Left cardiac atrium (tissue), 4 donors: ENCODE data around the gene HADHB. TPM values are rescaled to one million over a fixed set of nuclear protein-coding genes. Genes with fewer than 3 reads are reported as not detected.
"Not testable (repeated sequence)": the region's sequence is repeated elsewhere in the genome, so short reads cannot be mapped to it uniquely, and the experiment has no call there.

Source experiments
- ATAC-seq, 2 donors: fragments of 200-7000 bp; cut with Tn5 transposase; one replicate each; pipeline ENCODE4 v1.9.1; 2020; ENCODE audit warnings: mild to moderate bottlenecking in 2 of 2, moderate library complexity in 2 of 2
- DNase-seq: peaks from one replicate; pipeline ENCODE4 v3.0.0-alpha.2; 2020
- intact Hi-C, 2 donors: fragments of 100-400 bp; cut with DNase I; formaldehyde crosslinking; loops; one replicate each; pipeline versions ENCODE4 v1.14.1 to v1.15.1; 2022 to 2023
- total RNA-seq, 2 donors: library from RNA; stranded (reverse); fragmentation: NEBNext Ultra II Directional; extraction: Animal tissue kit (Norgen Biotek cat#: 25700); gene quantifications; one replicate each; pipeline ENCODE4 v1.2.1, GENCODE V29; 2021
- donor health status: DM: no; HTN: yes; CAD: no.
- donor health status: DM: no; HTN: yes; CAD: no; lungs with severe emphysema.
- donor health status: DM: yes; HTN: yes; CAD: no.
- donor health status: Dilated cardiomyopathy.

Gene HADHB
- total RNA-seq, 2 donors from 2014 or later = 711 to 792 TPM

DNA sequence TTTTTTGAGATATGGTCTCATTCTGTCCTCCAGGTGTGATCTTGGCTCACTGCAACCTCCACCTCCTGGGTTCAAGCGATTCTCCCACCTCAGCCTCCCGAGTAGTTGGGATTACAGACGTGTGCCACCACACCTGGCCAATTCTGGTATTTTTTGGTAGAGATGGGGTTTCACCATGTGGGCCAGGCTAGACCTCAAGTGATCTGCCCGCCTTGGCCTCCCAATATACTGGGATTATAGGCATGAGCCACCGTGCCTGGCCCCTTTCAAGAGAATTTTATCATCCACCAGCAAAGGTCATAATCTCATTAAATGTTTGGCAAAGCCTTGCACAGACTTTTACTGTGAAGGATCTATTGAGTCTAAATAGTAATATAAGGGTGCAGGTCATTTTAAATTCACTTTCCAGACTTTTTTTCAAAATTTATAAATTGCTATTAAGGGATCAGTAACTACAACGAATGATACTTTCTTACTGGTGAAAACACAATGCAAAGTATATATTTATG, 2.8 kb upstream of the HADHB start:
- ATAC-seq = no peak
- DNase-seq = no peak
- intact Hi-C loops = no loop called here

DNA sequence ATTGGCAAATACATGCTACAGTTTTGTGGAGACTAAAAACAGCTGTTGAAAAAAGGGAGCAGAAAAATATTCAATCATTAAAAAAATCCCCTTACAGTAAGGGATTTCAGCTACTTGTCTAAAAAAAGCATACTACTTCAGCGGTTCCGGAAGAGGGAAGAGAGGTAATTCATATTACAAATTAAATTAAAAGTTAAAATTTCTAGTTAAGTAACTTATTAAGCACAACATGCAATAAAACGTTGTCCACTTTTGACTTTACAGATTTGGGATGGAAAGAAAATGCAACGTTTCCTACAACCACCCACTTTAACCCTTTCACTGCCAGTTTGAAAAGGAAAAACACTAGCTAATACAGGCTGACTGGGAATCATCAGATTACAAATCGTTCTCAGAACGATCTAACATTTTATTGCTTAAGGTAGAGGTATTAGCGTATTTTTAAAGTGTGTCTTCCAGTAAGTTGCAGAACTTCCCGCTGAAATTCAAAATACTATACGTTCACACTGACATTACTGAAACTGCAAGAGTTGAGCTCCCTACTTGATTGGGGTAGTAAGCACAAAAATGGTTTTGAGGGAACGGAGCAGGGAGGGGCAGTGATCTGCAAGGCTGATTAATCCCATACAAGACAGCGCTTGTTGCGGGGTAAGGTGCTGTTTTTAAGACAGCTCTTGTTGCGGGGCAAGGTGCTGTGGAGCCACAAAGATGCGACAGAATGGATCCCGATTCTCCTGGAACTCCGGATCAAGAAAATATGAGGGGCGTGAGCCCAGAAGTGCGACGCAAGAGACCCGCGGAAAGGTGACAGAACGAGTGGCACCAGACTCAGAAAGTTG, 1.1 kb upstream of the HADHB start:
- ATAC-seq = peak in 1 of 2 donors; percentile 3
- DNase-seq = no peak
- intact Hi-C loops = no loop called here

DNA sequence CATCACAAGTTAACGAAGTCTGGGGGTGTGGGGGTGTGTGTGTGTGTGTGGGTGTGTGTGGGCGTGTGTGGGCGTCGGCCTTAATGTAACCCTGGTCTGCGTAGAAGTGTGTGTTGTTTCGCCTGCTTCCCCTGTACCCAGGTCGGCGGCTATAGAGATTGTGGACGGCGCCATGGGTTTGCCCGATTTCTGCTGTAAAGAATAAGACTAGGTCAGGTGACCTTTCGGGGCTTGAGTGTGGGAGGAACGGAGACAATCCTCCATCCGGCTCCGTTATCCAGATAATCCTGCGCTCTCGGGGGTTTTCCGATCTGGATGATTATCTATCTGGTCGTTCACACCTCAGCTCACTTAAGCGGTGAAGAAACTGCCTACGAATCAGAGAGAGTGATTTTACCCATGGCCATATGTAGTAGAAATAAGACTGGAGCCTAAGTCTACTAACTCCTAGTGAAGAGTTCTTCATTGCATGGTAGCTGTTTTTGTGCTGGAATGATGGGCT, 543 bp downstream of the HADHB start:
- intact Hi-C loops = no loop called here
- ATAC-seq (peak; percentile 13 to 43), DNase-seq (peak; percentile 34)

GRCh38 chr2:26245810-26246209, 1.1 kb downstream of the HADHB start:
- no peak for DNase-seq
- no peak for ATAC-seq
- intact Hi-C loops = no loop called here

DNA sequence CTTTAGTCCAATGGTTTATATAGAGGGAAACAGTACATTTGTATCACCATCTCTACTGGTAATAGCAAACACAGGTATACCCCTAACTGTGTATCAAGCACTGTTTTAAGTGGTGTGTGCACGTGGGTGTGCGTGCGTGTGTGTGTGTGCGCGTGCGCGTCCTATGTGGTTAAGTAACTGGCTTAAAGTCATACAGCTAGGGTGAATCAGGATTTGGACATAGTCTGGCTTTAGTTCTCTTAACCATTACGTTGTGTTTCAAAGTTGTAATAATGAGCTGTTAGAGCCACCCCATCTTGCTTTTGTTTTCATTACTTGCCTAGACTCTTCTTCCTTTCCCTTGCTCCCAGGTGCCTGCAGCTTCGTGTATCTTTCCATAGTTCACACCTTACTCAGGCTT, 2.1 kb downstream of the HADHB start:
- ATAC-seq (no peak), DNase-seq (peak; percentile 32)
- intact Hi-C loops = no loop called here

GRCh38 chr2:26249625-26250024, 4.9 kb downstream of the HADHB start:
- DNase-seq (no peak), ATAC-seq (no peak)
- intact Hi-C loops = no loop called here

DNA sequence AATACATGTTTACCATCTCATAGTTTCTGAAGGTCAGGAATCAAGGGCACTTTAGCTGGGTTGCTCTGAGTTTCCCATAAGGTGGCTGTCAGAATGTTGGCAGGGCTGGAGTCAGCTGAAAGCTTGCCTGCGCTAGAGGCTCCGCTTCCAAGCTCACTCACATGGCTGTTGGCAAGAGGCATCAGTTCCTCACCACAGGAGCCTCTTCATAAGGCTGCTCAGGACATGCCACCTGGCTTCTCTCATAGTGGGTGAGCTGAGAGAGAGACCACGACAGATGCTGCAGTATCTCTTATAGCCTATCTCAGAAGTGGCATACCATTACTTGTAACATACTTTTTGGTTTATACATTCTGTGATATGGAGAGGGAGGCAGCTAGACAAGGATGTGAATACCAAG, 7.2 kb downstream of the HADHB start:
- peak; percentile 66 for DNase-seq
- peak; percentile 87 to 92 for ATAC-seq
- intact Hi-C loops = no loop called here

GRCh38 chr2:26255759-26256384, 11.1 kb downstream of the HADHB start:
- intact Hi-C loops = no loop called here
- ATAC-seq (peak; percentile 59 to 60), DNase-seq (no peak)

DNA sequence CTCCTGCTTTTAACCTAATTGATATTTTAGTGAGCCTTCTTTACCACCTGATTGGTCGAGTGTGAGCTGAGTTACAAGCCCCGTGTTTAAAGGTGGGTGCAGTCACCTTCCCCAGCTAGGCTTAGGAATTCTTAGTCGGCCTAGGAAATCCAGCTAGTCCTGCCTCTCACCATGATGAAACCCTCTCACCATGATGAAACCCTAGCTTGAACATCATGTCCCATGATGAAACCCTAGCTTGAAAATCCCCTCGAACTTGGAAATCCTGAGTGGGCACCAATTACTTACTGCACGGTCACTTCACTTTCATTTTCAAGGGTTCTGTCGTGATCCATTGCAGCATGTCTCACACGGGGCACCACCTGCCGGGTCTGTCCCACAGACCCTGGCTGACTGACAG, 14.1 kb downstream of the HADHB start:
- DNase-seq, ATAC-seq, intact Hi-C loops: not testable (repeated sequence)

GRCh38 chr2:26268213-26268612, 23.5 kb downstream of the HADHB start:
- ATAC-seq (peak; percentile 67 to 82), DNase-seq (no peak)
- intact Hi-C loops = no loop called here

- intact Hi-C loops, DNase-seq: not testable (repeated sequence)
- ATAC-seq = peak in 1 of 2 donors; percentile 33
Measured at GRCh38 chr2:26268670-26269385, 24.1 kb downstream of the HADHB start.

- no peak for DNase-seq
- intact Hi-C loops = no loop called here
- ATAC-seq = no peak
Measured at GRCh38 chr2:26269571-26270158, 24.9 kb downstream of the HADHB start.

- DNase-seq (no peak), ATAC-seq (no peak)
- intact Hi-C loops = no loop called here
Measured at GRCh38 chr2:26270373-26270772, 25.6 kb downstream of the HADHB start.

DNA sequence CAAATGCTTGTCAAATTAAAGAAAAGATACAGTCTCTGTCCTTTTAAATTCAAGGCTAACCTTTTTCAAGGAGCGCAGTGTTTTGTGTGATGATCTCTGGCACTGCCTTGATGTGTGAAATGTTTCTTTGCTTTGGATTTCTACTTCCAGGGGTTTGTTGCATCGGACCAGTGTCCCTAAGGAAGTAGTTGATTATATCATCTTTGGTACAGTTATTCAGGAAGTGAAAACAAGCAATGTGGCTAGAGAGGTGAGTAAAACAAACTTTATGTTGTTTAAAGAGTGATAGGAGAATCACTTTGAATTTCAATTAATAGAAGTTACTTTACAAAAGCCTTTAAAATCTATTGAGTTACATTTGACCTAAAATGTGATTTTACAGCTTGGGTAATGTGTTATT, 28.8 kb downstream of the HADHB start:
- intact Hi-C loops = no loop called here
- DNase-seq (no peak), ATAC-seq (peak in 1 of 2 donors; percentile 33)

DNA sequence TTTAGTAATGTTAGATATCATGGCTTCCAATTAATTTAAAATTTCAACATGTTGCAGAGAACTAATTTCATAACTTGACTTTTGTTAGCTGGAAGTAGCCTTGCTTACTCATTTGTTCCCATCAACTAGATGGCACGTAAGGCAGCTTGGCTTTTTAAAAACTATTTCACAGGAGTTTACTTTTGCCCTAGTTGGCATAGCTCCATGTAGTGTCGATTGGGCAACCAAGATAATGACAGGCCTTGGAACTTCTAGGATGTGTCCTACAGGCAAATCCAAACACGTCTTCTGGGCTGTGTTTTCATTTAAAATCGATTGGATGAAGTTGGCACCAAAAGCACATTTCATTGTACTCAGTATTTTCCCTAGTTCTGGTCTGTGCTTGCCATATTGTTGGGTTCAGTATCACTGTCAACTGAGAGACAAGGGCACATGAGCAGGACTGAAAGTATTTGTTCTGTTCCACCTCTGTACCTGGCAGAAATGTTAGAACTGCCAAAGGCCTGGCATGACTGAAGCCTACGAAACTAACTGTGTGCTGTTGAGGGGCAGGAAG, 29.4 kb downstream of the HADHB start:
- DNase-seq (peak; percentile 50), ATAC-seq (peak; percentile 90 to 93)
- intact Hi-C loops = no loop called here

DNA sequence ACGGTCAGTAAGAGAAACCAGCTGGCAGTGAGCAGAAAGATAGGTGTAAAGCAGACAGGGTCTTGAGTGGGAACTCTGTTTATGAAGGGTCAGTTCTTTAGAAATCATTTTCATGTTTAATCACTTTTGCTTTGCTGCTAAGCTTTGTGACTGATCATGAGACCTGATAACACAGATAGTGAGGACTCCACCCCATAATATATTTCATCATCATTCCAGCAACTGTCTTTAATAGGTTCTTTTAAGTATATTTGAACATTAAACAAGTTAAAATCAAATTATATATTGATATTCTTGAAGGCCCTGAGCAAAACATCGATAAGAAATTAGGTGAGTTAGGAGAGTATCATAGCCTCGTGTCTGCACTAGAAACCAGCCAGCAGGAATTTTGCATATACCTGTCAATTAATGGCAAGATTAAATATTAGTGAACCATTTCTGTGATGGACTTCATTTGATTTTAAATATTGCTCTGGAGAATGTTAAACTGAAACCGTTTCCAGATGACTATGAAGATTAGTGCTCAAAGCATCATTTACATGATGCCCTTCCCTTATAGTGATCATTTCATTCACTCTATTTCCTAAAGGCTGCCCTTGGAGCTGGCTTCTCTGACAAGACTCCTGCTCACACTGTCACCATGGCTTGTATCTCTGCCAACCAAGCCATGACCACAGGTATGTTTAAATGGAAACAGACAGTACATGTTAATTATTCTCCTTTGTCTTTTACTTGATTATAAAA, 31.9 kb downstream of the HADHB start:
- intact Hi-C loops = no loop called here
- DNase-seq (no peak), ATAC-seq (no peak)

GRCh38 chr2:26279886-26280285, 35.1 kb downstream of the HADHB start:
- intact Hi-C loops = loop anchor here (2.0 to 5.0 kb wide), 2 partner anchors 41 to 48 kb away; no protein-coding TSS in a partner anchor
- DNase-seq = no peak
- no peak for ATAC-seq

DNA sequence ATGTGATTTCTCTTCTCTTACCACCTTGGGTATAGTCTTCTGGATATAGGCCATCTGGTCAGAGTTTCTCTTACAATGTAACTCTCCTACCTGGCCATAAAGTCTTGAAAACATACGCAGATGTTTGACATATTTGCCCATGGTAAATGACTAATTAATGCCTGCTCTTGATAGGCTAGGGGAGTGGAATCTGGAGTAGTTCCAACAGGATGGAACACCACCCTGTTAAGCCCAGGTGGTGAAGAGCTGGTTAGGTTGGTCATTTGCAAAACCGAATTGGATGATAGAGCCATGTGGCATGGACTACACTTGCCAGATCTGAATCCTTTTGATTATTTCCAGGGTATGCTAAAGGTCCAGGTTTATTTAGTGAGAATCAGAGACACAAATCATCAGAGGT, 36.5 kb downstream of the HADHB start:
- no peak for ATAC-seq
- intact Hi-C loops = loop anchor here (2.0 to 5.0 kb wide), 2 partner anchors 42 to 49 kb away; no protein-coding TSS in a partner anchor
- DNase-seq = no peak
